Activated CD8-positive, alpha-beta memory T cell treated with anti-CD3 and anti-CD28 coated beads for 24 hours (primary cell): Measurements from ENCODE around the gene PRRT2.
A peak's percentile ranks its signal among the peaks of the same experiment; 100 is the strongest.
"Not testable (repeated sequence)": the region's sequence is repeated elsewhere in the genome, so short reads cannot be mapped to it uniquely, and the experiment has no call there.

Experiments
- DNase-seq: peaks from one replicate; pipeline ENCODE4 v3.0.0-alpha.2; 2020

Gene PRRT2

DNA sequence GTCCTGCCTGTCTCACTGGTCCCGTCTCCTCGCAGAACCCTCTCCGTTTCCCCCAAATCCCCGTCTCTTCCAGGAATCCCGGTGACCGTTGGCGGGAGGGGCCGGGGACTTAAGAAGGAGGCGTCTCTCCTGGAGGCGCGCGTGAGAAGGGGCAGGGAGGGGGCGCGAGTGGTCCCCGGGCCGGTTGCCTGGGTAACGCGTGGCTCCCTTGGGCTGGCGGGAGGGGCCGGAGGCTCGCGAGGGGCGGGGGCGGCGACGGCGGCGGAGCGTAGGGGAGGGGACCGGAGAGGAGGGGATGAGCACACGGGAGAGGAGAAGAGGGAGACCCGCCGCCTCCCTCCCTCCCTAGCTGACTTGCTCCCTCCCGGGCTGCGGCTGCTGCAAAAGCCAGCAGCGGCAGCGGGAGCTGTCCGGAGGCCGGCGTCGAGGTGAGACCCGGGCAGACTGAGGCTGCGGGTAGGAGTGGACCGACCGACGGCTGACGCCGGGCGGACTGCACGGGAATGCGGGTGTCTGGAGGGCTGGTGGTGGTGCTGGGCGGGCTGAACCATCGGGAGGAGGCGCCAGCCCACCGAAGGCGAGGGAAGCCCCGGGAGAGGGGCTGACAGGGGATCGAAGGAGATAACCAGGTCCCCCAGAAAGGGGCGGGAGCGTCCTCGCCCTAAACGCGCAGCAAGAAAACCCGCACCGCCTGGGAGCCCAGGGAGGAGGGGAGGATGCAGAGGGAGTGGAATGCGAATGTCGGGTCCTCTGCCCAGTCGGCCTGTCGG lies at the start of gene PRRT2:
Gene PRRT2, plus strand, starts transcription at position 298 of the 770 bp plus-strand sequence. CDS start 862 bp downstream, outside the sequence.
- peak; percentile 83 for DNase-seq

DNA sequence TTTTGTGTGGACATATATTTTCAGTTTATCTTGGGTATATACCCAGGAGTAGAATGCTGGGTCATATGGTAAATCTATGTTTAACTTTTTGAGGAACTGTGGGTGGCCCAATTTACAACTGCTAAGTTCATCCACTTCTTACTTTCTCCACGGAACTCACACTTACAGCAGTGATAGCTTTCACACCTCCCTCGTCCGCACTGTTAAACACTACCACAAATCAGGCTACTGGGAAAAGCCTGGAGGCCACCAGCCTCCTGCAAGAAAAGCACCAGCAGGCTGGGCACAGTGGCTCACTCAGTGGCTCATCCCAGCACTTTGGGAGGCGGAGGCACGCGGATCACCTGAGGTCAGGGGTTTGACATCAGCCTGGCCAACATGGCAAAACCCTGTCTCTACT lies 48.7 kb upstream of the PRRT2 start:
- no peak for DNase-seq

DNA sequence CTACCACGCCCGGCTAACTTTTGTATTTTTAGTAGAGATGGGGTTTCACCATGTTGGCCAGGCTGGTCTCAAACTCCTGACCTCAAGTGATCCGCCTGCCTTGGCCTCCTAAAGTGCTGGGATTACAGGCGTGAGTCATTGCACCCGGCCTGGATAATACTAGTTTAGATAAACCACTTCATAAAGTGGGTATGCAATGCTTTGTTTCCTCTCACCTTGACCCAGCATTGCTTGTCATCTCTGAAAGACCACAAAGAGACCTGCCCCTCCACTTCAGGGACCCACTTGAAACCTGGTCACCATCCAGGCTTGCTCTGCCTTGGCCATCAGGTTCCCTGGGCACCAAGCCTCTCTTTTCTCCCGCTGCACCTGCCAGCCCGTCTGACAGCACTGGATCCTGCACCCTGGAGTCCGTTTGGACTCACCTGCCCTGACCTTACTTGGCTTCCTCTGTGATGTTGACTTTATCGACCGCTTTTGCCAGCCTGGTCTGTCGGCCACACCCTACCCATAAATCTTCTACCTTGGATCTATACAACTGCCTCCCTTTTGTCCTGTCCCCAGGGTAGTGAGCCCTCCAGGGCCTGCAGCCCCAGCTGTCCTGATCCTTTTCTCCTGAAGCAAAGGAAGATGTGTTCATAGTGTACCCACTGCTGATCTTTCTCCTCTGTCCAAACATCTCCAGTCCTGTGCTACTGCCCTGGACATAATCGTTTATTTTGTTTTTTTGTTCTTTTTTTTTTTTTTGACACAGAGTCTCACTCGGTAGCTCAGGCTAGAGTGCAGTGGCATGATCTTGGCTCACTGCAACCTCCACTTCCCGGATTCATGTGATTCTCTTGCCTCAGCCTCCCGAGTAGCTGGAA lies 46.6 kb upstream of the PRRT2 start:
- no peak for DNase-seq

DNA sequence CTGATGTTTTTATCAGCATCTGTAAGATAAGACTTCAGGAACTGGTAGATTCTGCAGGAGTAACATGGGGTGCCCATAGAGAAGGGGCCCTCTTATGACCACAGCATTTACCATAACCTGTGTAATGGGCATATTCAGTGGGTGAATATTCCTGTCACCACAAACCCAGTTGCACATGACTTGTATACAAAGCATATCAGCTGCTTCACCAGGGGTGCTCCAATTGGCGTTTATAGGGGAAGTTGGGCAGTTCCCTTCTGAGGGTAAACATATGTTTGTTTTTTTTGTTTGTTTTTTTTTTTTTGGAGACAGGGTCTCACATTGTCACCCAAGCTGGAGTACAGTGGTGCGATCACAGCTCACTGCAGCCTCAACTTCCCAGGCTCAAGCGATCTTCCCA lies 45.4 kb upstream of the PRRT2 start:
- no peak for DNase-seq

DNA sequence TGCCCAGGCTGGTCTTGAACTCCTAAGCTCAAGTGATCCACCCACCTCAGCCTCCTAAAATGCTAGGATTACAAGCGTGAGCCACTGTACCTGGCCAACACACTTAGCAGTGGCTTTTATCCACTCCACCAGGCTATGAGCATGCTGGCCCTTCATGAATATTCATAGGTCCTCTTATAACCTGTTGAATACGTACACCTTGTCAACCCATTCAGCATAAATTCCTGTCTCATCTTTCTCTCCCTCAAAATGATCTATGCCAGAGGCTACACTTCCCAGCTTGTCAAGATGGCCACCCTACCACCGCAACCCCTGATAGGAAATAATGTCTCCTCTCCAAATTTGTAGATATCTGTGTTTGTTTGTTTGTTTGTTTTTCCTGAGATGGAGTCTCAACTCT lies 44.9 kb upstream of the PRRT2 start:
- DNase-seq = no peak

DNA sequence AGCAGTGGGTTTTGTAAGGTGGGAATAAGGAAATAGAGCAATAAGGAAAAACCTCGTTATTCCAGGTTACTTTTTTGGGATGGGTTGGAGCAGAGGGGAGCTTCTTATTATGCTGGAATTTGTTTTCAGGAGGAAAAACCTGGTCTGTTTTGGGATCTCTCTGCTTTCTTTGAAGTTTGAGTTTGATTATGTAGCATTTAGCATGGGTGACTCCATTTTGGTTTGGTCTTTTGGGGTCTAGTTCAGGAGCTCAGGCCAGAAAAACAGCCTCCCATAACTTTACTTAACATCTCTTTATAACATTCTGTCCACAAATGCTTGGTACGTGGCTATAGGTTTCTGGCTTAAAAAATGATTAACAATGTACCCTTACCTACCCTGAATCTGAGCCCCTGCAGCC lies 42.5 kb upstream of the PRRT2 start:
- DNase-seq = no peak

DNA sequence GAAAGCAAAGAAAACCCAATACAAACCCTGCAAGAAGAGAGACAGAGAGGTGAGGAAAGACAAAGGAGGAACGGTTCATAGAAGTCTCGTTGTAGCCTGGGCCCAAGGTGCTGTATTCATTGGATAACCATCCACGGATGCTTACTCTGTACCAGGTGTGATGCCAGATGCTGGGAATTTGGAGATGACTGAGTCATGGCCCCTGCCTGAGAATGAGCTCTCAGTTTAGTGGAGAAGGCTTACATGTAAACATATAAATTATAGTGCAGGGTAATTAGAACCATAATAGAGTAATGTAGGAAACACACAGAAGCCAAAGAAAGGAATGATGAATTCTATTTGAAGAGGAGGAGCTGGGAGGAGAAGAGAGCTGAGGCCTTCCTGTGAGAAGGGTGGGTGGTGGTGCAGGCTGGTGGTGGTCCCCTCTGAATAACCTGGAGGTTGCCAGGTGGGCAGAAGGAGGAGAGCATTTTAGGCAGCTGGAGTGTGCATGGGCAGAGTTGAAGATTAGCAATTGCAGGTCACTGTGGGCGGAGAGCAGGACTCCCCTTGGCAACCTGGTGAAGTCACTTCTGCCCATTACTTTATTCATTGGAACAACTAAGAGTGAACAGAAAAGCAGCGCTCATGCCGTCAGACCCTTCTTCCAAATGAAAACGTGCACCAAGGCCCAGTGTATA lies 41.6 kb upstream of the PRRT2 start:
- no peak for DNase-seq

DNA sequence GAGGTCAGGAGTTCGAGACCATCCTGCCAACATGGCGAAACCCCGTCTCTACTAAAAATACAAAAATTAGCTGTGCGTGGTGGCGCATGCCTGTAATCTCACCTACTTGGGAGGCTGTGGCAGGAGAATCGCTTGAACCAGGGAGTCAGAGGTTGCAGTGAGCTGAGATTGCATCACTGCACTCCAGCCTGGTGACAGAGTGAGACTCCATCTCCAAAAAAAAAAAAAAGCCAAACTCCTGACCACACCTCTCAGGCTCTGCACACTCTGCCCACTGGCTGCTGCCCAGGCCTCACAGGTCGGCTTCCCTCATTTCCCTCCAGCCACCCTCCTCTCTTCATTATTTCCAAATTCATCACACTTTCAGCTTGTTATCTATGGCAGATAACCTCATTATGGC lies 39.7 kb upstream of the PRRT2 start:
- DNase-seq = not testable (repeated sequence)

DNA sequence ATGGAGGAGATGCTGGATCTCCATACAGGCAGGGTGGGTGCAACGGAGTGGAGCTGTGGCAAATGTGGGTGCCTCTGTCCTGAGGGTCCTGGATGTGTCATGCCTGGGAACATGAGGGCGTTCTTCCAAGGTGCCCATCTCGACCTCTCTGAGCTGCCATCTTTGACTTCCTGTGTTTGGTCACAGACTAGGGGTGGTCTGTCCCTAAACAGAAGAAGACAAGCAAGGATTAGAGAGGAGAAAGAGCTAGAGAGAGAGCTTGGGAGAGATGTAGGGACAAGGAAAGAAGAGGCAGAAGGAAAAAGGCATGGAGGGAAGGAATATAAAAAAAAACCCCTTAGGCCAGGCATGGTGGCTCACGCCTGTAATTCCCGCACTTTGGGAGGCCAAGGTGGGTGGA lies 37.3 kb upstream of the PRRT2 start:
- DNase-seq = no peak

DNA sequence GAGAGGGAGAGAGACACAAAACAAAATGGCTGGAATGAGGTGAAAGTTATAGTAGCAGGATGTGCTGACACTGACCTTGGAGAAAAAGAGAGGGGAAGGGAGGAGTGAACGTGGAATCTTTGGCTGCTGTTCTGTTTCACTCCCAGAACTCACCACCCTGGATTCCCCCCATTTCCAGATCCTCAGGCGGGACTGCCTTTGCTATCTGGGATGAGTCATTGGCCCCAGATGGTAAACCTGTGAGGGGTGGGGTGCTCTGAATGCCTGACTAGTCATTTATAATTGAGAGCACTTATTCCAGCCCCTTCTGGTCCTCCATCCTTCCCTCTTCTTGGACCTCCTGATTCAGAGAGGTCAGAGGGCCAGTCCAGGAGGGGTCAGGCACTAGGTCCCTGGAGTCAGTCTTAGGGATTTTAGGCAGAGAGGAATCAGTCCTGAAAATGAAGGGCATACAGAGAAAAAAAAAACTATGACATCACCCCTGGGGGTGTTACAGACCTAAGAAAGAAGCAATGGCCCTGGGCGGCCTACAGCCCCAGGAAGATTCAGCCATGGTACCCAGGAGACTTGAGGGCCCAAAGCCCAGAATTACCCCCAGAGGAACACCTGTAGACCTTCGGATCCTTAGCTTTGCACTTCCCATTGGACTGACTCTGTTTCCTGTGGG lies 36.1 kb upstream of the PRRT2 start:
- DNase-seq = no peak

DNA sequence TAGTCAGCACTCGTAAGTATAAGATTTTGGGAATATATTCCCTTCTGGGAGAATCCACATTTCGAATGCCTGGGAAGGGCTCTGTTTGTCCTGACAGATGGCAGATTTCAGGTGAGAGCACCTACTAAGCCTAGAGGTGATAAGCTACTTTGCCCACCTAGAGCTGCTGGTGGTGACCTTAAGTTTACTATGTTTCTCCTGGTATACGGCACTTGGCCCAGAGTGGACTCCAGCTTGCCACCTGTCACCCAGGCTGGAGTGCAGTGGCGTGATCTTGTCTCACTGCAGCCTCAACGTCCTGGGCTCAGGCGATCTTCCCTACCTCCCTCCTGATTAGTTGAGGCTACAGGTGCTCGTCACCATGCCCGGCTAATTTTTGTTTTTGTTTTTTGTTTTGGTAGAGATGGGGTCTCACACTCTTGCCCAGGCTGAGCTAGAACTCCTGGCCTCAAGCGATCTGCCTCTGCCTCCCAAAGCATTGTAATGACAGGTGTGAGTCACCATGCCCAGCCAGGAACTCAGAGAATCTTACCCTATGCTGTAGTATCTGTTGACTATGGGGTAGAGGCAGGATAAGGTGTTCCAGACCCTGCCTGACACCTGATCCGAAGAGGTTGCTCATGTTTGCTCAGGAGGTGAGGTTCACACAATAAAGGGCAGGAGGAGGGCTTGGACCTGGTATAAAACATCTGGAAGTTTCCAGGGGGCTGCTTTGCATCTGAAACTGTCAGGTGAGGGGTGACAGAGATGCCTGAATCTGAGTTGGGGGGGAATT lies 34.2 kb upstream of the PRRT2 start, which contains the start of gene ZG16:
Gene ZG16, plus strand, starts transcription at position 681 of the 775 bp plus-strand sequence. CDS start 1,011 bp downstream, outside the sequence.
- no peak for DNase-seq

DNA sequence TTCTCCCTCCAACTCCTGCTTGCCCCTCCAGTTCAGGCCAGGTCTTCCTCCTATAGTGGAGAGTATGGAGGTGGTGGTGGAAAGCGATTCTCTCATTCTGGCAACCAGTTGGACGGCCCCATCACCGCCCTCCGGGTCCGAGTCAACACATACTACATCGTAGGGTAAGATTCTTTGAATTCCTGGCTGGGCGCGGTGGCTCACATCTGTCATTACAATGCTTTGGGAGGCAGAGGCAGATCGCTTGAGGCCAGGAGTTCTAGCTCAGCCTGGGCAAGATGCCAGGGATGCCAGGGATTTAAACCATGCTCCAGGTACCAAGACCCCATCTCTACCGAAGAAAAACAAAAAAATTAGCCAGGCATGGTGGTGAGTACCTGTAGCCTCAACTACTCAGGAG lies 32.5 kb upstream of the PRRT2 start:
- DNase-seq = no peak

DNA sequence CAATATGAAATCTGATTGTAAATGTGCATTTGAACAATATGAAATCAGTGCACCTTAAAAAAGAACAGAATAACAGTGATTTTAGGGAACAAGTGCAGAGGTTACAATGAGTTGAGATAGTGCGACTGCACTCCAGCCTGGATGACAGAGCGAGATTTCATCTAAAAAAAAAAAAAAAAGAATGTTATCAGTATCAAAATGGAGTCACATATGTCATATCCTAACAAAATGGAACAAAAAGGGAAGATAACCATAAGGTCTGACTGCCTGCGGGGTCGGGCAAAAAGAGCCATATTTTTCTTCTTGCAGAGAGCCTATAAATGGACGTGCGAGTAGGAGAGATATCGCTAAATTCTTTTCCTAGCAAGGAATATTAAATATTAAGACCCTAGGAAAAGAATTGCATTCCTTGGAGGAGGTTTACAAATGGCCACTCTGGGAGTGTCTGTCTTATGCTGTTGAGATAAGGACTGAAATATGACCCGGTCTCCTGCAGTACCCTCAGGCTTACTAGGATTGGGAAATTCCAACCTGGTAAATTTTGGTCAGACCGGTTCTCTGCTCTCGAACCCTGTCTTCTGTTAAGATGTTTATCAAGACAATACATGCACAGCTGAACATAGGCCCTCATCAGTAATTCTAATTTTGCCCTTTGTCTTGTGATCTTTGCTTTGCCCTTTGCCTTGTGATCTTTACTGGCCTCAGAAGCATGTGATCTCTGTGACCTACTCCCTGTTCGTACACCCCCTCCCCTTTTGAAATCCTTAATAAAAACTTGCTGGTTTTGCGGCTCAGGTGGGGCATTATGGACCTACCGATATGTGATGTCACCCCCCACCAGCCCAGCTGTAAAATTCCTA lies 28.7 kb upstream of the PRRT2 start:
- DNase-seq = not testable (repeated sequence)

DNA sequence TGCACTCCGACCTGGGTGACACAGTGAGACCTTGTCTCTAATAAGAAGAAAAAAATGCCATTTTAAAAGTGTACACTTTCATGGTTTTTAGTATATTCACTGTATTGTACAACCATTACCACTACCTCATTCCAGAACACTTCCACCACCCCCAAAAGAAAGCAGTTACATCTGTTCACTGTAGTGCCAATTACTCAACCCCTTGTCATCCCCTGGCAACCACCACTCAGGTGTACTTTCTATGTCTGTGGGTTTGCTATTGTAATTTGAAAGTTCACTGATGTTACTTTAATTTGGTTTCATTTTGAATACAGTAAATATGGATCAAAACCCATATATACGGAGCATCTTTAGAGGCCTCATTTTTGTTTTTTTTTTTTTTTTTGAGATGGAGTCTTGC lies 27.8 kb upstream of the PRRT2 start:
- no peak for DNase-seq

DNA sequence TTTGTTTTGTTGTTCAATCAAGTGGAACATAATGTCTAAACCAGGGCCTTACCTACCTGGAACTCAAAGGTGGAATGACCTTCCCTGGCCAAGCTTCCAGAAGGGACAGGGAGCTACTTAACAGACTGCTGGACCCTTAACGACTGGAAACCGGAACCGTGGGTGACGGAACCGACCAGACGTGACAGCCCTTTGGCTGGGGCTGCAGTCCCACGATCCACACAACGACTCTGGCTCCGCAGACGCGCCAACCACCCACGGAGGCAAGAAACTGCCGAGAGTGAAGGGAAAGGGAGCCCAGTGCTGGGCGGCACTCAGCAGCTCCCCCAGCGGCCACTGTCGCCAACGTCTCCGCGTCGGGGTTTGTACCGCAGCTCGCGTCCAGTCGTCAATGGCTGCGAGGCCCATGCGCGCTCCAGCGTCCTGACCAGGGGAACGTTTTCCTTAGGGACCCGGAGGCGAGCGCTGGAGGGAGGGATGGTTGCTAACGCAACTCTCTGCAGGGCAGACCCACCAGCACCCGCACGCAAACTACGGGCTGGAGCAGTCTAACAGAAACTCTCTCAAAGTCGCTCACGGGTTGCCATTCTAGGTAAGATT lies 27.0 kb upstream of the PRRT2 start:
- peak; percentile 89 for DNase-seq

DNA sequence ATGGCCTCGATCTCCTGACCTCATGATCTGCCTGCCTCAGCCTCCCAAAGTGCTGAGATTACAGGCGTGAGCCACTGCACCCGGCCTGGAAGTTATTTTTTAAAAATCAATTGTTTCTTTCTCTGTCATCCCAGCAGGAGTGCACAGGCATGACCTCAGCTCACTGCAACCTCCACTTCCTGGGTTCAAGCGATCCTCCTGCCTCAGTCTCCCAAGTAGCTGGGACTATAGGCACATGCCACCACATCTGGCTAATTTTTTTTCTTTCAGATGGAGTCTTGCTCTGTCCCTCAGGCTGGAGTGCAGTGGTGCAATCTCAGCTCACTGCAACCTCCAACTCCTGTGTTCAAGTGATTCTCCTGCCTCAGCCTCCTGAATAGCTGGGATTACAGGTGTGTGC lies 24.8 kb upstream of the PRRT2 start:
- not testable (repeated sequence) for DNase-seq

DNA sequence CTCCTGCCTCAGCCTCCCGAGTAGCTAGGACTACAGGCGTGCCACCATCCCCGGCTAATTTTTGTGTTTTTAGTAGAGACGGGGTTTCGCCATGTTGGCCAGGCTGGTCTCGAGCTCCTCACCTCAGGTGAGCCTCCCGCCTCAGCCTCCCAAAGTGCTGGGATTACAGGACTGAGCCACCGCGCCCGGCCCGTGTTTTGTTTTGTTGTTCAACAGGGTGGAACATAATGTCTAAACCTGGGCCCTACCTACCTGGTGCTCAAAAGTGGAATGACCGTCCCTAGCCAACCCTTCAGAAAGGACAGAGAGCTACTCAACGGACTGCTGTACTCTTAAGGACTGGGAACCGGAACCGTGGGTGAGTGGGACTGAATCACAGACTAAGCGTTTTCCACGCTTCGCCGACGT lies 22.2 kb upstream of the PRRT2 start:
- DNase-seq = no peak

DNA sequence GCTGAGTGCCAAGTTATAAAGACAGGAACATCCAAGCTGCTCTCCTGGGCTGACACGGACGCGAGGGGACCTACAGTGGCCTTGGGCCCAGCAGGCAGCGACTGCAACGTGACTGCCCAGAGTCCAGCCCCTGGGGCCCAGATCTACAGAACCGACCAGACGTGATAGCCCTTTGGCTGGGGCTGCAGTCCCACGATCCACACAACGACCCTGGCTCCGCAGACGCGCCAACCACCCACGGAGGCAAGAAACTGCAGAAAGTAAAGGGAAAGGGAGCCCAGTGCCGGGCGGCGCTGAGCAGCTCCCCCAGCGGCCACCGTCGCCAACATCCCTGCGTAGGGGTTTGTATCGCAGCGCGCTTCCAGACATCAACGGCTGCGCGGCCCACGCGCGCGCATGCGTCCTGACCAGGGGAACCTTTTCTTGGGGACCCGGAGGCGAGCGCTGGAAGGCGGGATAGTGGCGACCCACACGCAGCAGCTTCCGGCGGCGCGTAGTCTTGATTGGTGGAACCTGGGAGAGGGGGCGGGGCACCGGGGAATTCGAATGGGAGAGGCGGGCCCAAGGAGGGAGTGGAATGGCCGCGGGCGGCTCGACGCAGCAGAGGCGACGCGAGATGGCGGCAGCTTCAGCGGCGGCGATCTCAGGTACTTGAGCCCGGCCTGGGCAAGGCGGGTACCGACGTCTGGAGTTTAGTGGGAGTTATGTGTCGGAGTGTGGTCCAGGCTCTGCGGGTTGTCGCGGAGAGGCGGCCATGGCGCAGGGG lies 21.6 kb upstream of the PRRT2 start, which contains the start of gene KIF22:
Gene KIF22, plus strand, starts transcription at position 569 of the 766 bp plus-strand sequence. Its CDS starts 9 bp downstream, at position 578.
- DNase-seq = peak; percentile 99
